ENCODE results near the gene SNX3.
"Not testable (repeated sequence)": the region's sequence is repeated elsewhere in the genome, so short reads cannot be mapped to it uniquely, and the experiment has no call there.

Gene SNX3

GRCh38 chr6:108260809-108261569, at the start of gene SNX3:
TSS of gene SNX3 (minus strand) at chr6:108261040. CDS start at chr6:108260921, 119 bp downstream.
- DNase-seq: peak; percentile 88

GRCh38 chr6:108309844-108310243, 49.0 kb upstream of the SNX3 start:
- DNase-seq: no peak

GRCh38 chr6:108308641-108309040, 47.8 kb upstream of the SNX3 start:
- DNase-seq: not testable (repeated sequence)

GRCh38 chr6:108304646-108305045, 43.8 kb upstream of the SNX3 start:
- DNase-seq: no peak

- DNase-seq: no peak
Observed at GRCh38 chr6:108302386-108302785, 41.5 kb upstream of the SNX3 start.

GRCh38 chr6:108295676-108296075, 34.8 kb upstream of the SNX3 start:
- DNase-seq: no peak

GRCh38 chr6:108294727-108295625, 34.1 kb upstream of the SNX3 start, which contains the start of gene AFG1L:
TSS of gene AFG1L (plus strand) at chr6:108295054. CDS start at chr6:108295080, 26 bp downstream.
- peak; percentile 87 for DNase-seq

GRCh38 chr6:108294297-108294726, 33.5 kb upstream of the SNX3 start:
- no peak for DNase-seq

- DNase-seq: no peak
Observed at GRCh38 chr6:108293527-108294296, 32.9 kb upstream of the SNX3 start.

- DNase-seq: not testable (repeated sequence)
Observed at GRCh38 chr6:108292561-108292960, 31.7 kb upstream of the SNX3 start.

- no peak for DNase-seq
Observed at GRCh38 chr6:108291091-108291490, 30.3 kb upstream of the SNX3 start.

GRCh38 chr6:108288742-108289141, 27.9 kb upstream of the SNX3 start:
- no peak for DNase-seq

GRCh38 chr6:108287373-108287772, 26.5 kb upstream of the SNX3 start:
- DNase-seq: no peak

- DNase-seq: no peak
Observed at GRCh38 chr6:108286366-108286765, 25.5 kb upstream of the SNX3 start.

- DNase-seq: no peak
Observed at GRCh38 chr6:108285381-108285780, 24.5 kb upstream of the SNX3 start.

- no peak for DNase-seq
Observed at GRCh38 chr6:108277831-108278230, 17.0 kb upstream of the SNX3 start.

- no peak for DNase-seq
Observed at GRCh38 chr6:108277295-108277694, 16.5 kb upstream of the SNX3 start.

- no peak for DNase-seq
Observed at GRCh38 chr6:108275976-108276375, 15.1 kb upstream of the SNX3 start.

GRCh38 chr6:108274546-108274945, 13.7 kb upstream of the SNX3 start:
- no peak for DNase-seq

GRCh38 chr6:108269955-108270354, 9.1 kb upstream of the SNX3 start:
- DNase-seq: not testable (repeated sequence)

- no peak for DNase-seq
Observed at GRCh38 chr6:108268845-108269244, 8.0 kb upstream of the SNX3 start.

- DNase-seq: no peak
Observed at GRCh38 chr6:108263371-108263770, 2.5 kb upstream of the SNX3 start.
